CD4-positive, alpha-beta T cell treated with Interleukin-6 for 4 hours (primary cell): ENCODE results near the gene IKZF1.

Source experiments
- DNase-seq: peaks from one replicate; pipeline ENCODE4 v3.0.0-alpha.2; 2020; ENCODE audit warnings: mixed read lengths

The IKZF1 gene

GRCh38 chr7:50356212-50356944, 51.9 kb downstream of the IKZF1 start:
- no peak for DNase-seq

GRCh38 chr7:50356945-50357268, 52.4 kb downstream of the IKZF1 start:
- DNase-seq = peak; percentile 31

- no peak for DNase-seq
These were observed 52.9 kb downstream of the IKZF1 start for GRCh38 chr7:50357426-50357825.

GRCh38 chr7:50358041-50358705, 53.7 kb downstream of the IKZF1 start:
- DNase-seq = peak; percentile 60

- no peak for DNase-seq
These were observed 54.3 kb downstream of the IKZF1 start for GRCh38 chr7:50358779-50359178.

- DNase-seq = no peak
These were observed 54.9 kb downstream of the IKZF1 start for GRCh38 chr7:50359258-50359994.

GRCh38 chr7:50359995-50360925, 55.7 kb downstream of the IKZF1 start:
- peak; percentile 87 for DNase-seq

- no peak for DNase-seq
These were observed 57.6 kb downstream of the IKZF1 start for GRCh38 chr7:50362142-50362541.

GRCh38 chr7:50362712-50363282, 58.3 kb downstream of the IKZF1 start:
- peak; percentile 72 for DNase-seq

- DNase-seq = peak; percentile 54
These were observed 59.0 kb downstream of the IKZF1 start for GRCh38 chr7:50363327-50364060.

- peak; percentile 36 for DNase-seq
These were observed 60.1 kb downstream of the IKZF1 start for GRCh38 chr7:50364645-50365044.

GRCh38 chr7:50366311-50366710, 61.8 kb downstream of the IKZF1 start:
- DNase-seq = no peak

- peak; percentile 46 for DNase-seq
These were observed 62.6 kb downstream of the IKZF1 start for GRCh38 chr7:50367100-50367499.

- no peak for DNase-seq
These were observed 63.1 kb downstream of the IKZF1 start for GRCh38 chr7:50367570-50367969.

GRCh38 chr7:50368366-50368765, 63.9 kb downstream of the IKZF1 start:
- no peak for DNase-seq

GRCh38 chr7:50369143-50370026, 64.9 kb downstream of the IKZF1 start:
- DNase-seq = peak; percentile 64

GRCh38 chr7:50370884-50371283, 66.4 kb downstream of the IKZF1 start:
- no peak for DNase-seq

- peak; percentile 32 for DNase-seq
These were observed 67.1 kb downstream of the IKZF1 start for GRCh38 chr7:50371551-50372021.

GRCh38 chr7:50372923-50373322, 68.4 kb downstream of the IKZF1 start:
- peak; percentile 29 for DNase-seq

- no peak for DNase-seq
These were observed 71.7 kb downstream of the IKZF1 start for GRCh38 chr7:50376056-50376820.
